Mammary epithelial cell (primary cell): ENCODE results near the gene AP2M1.

Experiments
- EZH2 ChIP-seq: IDR thresholded peaks from 2 replicates; pipeline ENCODE4 v1.6.1; 2012; ENCODE audit warnings: low read length, inconsistent platforms, borderline replicate concordance
- TF ChIP-seq, protein P1 (sequence below), 2 donors: IDR thresholded peaks in 1 of 2; conservative IDR thresholded peaks in 1 of 2; 2 replicates each; pipeline ENCODE4 v1.5.1; 2011 to 2012; ENCODE audit warnings: inconsistent platforms in 2 of 2, low read length in 2 of 2, mild to moderate bottlenecking in 2 of 2, control low read depth in 1 of 2, low read depth in 1 of 2; ENCODE audit not compliant: insufficient read depth in 1 of 2; ENCODE audit errors: extremely low read depth in 1 of 2

GRCh38 chr3:184176377-184177330, 2.0 kb downstream of the AP2M1 start:
- TF ChIP-seq, protein P1, sequence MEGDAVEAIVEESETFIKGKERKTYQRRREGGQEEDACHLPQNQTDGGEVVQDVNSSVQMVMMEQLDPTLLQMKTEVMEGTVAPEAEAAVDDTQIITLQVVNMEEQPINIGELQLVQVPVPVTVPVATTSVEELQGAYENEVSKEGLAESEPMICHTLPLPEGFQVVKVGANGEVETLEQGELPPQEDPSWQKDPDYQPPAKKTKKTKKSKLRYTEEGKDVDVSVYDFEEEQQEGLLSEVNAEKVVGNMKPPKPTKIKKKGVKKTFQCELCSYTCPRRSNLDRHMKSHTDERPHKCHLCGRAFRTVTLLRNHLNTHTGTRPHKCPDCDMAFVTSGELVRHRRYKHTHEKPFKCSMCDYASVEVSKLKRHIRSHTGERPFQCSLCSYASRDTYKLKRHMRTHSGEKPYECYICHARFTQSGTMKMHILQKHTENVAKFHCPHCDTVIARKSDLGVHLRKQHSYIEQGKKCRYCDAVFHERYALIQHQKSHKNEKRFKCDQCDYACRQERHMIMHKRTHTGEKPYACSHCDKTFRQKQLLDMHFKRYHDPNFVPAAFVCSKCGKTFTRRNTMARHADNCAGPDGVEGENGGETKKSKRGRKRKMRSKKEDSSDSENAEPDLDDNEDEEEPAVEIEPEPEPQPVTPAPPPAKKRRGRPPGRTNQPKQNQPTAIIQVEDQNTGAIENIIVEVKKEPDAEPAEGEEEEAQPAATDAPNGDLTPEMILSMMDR (conservative IDR thresholded peaks at IDR 0.05 in 1 of 2, IDR thresholded peaks at IDR 0.05 in 1 of 2; ENCODE audit: extremely low read depth in 1 of 2, insufficient read depth in 1 of 2, low read depth in 1 of 2, low read length in 2 of 2) = no peak
- no peak for TF ChIP-seq EZH2
